K562 (cell line): Measurements from ENCODE around the gene TARS1. TPM values are rescaled to one million over a fixed set of nuclear protein-coding genes. Genes with fewer than 3 reads are reported as not detected.

Experiments
- CREB1 ChIP-seq, 2 experiments: sonication (generic) in 1 of 2; formaldehyde crosslinking in 1 of 2; IDR thresholded peaks; 2 replicates each; pipeline versions ENCODE4 v1.6.1 to v1.8.0; 2012 to 2022; ENCODE audit warnings: inconsistent platforms in 1 of 2, mild to moderate bottlenecking in 1 of 2, missing genetic modification reagents in 1 of 2, moderate library complexity in 1 of 2
- FOXK1 ChIP-seq: sonication (generic); formaldehyde crosslinking; IDR thresholded peaks from 2 replicates; pipeline ENCODE4 v1.8.0; 2022; ENCODE audit warnings: missing genetic modification reagents, mild to moderate bottlenecking, borderline replicate concordance
- NCOR1 ChIP-seq: fragments of 450-650 bp; IDR thresholded peaks from 2 replicates; pipeline ENCODE4 v1.6.1; 2016; ENCODE audit warnings: mild to moderate bottlenecking, moderate library complexity
- PML ChIP-seq: IDR thresholded peaks from 2 replicates; pipeline ENCODE4 v1.6.1; 2012; ENCODE audit warnings: low read length, inconsistent platforms
- ZC3H11A ChIP-seq: IDR thresholded peaks from 2 replicates; pipeline ENCODE4 v1.6.1; 2012; ENCODE audit warnings: low read depth, low read length, improper control_type of control experiment
- ZNF766 ChIP-seq: fragments of 200-800 bp; sonication (Bioruptor generic); conservative IDR thresholded peaks from 2 replicates; pipeline ENCODE4 v1.6.1; 2016; ENCODE audit warnings: missing genetic modification characterization, missing compliant biosample characterization
- polyA plus RNA-seq, 8 experiments: library from polyadenylated mRNA; depleted of rRNA in 4 of 8; stranded (reverse) in 5 of 8; unstranded in 3 of 8; fragments of >200 nt; fragmentation: Nextera tagmentation in 2 of 8; fragmentation: Illumina TruSeq in 1 of 8; extraction: Ambion mirVana in 2 of 8; extraction: Trizol in 1 of 8; gene quantifications; 2 replicates each; pipeline versions ENCODE4 v1.2.1 to v1.2.3, GENCODE V29; 2011 to 2014; ENCODE audit warnings: inconsistent platforms in 1 of 8, missing spikeins in 1 of 8
- total RNA-seq, 7 experiments: library from RNA; depleted of rRNA in 6 of 7; stranded (reverse); fragments of >200 nt in 6 of 7; fragmentation: Illumina TruSeq in 2 of 7; extraction: Trizol in 2 of 7; gene quantifications; 2 replicates each; pipeline versions ENCODE4 v1.2.1 to v1.2.3, GENCODE V29; 2011 to 2021; ENCODE audit warnings: low replicate concordance in 1 of 7
- TF ChIP-seq, protein P1 (sequence below): fragments of 450-650 bp; IDR thresholded peaks from 2 replicates; pipeline ENCODE4 v1.6.1; 2016; ENCODE audit warnings: low read depth
- TF ChIP-seq, protein P2 (sequence below), 2 experiments: fragments of 450-650 bp; IDR thresholded peaks; 2 replicates each; pipeline ENCODE4 v1.6.1; 2018; ENCODE audit warnings: mild to moderate bottlenecking in 2 of 2, low read depth in 1 of 2; ENCODE audit not compliant: partially characterized antibody in 2 of 2
- TF ChIP-seq, protein P3 (sequence below): fragments of 250-450 bp; sonication (Bioruptor Pico); IDR thresholded peaks from 2 replicates; pipeline ENCODE4 v1.8.0; 2022; ENCODE audit warnings: moderate library complexity, mild to moderate bottlenecking, inconsistent platforms
- TF ChIP-seq, protein P4 (sequence below), 2 experiments: fragments of 450-650 bp in 1 of 2; sonication (generic) in 1 of 2; formaldehyde crosslinking in 1 of 2; IDR thresholded peaks in 1 of 2; conservative IDR thresholded peaks in 1 of 2; 2 replicates each; pipeline versions ENCODE4 v1.6.1 to v1.8.1; 2016 to 2023; ENCODE audit warnings: mild to moderate bottlenecking in 2 of 2, moderate library complexity in 2 of 2, inconsistent platforms in 1 of 2, missing genetic modification reagents in 1 of 2

The TARS1 gene
- total and polyA plus RNA-seq, 9 of the 15 experiments (the other 6 are each of a cell fraction or from before 2014, with no cell fraction given) = 263 to 518 (median 439) TPM

DNA sequence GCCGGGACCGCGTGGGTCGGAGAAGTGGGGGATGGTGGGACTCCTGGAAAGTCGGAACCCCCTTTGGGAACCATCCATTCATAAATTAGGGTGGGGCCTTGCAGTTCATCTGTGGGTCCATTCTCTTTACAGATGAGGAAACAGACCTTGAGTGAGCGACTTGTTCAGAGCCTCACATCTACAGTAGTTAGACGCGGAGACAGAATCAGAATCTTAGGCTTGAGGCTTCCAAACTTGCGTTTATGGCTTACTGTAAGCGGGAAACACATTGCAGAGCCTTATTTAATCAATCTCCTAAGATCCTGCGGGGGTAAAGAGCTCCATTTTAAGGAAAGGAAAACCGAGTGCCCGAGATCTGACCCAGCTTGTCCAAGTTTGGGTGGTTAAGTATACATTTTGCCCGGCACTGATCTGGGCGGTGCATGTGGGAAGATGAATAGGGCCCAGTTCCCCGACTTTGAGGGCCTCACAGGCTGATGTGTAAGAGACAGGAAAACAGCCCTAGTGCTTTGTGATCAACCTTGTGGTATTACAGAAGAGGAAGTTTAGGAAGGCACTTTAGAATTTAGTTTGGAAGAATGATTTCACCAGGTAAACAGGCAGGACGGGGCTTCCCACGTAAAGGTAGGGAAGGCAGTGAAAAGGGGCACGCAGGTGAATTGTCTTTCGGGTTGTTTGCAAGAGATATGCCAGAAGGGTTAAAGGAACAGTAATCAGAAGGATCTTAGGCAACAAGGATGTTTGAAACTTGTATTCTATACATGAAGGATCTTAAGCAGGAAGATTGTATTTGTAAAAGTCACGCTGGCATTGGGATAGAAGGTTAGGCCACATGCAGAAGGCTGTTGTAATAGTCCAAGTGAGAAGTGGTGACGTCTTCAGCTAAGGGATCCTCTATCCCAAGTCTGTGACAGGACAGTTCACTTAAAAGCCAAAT is 744 bp downstream of the TARS1 start (continued):
- TF ChIP-seq, protein P1, sequence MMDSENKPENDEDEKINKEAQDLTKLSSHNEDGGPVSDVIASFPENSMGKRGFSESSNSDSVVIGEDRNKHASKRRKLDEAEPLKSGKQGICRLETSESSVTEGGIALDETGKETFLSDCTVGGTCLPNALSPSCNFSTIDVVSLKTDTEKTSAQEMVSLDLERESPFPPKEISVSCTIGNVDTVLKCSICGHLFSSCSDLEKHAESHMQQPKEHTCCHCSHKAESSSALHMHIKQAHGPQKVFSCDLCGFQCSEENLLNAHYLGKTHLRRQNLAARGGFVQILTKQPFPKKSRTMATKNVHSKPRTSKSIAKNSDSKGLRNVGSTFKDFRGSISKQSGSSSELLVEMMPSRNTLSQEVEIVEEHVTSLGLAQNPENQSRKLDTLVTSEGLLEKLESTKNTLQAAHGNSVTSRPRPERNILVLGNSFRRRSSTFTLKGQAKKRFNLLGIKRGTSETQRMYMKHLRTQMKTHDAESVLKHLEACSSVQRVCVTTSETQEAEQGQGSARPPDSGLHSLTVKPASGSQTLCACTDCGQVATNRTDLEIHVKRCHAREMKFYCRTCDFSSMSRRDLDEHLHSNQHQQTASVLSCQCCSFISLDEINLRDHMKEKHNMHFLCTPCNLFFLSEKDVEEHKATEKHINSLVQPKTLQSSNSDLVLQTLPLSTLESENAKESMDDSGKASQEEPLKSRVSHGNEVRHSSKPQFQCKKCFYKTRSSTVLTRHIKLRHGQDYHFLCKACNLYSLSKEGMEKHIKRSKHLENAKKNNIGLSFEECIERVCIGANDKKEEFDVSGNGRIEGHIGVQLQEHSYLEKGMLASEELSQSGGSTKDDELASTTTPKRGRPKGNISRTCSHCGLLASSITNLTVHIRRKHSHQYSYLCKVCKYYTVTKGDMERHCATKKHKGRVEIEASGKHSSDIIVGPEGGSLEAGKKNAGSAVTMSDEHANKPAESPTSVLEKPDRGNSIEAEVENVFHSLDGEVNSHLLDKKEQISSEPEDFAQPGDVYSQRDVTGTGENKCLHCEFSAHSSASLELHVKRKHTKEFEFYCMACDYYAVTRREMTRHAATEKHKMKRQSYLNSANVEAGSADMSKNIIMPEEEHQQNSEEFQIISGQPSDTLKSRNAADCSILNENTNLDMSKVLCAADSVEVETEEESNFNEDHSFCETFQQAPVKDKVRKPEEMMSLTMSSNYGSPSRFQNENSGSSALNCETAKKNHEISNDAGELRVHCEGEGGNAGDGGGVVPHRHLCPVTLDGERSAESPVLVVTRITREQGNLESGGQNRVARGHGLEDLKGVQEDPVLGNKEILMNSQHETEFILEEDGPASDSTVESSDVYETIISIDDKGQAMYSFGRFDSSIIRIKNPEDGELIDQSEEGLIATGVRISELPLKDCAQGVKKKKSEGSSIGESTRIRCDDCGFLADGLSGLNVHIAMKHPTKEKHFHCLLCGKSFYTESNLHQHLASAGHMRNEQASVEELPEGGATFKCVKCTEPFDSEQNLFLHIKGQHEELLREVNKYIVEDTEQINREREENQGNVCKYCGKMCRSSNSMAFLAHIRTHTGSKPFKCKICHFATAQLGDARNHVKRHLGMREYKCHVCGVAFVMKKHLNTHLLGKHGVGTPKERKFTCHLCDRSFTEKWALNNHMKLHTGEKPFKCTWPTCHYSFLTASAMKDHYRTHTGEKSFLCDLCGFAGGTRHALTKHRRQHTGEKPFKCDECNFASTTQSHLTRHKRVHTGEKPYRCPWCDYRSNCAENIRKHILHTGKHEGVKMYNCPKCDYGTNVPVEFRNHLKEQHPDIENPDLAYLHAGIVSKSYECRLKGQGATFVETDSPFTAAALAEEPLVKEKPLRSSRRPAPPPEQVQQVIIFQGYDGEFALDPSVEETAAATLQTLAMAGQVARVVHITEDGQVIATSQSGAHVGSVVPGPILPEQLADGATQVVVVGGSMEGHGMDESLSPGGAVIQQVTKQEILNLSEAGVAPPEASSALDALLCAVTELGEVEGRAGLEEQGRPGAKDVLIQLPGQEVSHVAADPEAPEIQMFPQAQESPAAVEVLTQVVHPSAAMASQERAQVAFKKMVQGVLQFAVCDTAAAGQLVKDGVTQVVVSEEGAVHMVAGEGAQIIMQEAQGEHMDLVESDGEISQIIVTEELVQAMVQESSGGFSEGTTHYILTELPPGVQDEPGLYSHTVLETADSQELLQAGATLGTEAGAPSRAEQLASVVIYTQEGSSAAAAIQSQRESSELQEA = no peak
- TF ChIP-seq, protein P2, sequence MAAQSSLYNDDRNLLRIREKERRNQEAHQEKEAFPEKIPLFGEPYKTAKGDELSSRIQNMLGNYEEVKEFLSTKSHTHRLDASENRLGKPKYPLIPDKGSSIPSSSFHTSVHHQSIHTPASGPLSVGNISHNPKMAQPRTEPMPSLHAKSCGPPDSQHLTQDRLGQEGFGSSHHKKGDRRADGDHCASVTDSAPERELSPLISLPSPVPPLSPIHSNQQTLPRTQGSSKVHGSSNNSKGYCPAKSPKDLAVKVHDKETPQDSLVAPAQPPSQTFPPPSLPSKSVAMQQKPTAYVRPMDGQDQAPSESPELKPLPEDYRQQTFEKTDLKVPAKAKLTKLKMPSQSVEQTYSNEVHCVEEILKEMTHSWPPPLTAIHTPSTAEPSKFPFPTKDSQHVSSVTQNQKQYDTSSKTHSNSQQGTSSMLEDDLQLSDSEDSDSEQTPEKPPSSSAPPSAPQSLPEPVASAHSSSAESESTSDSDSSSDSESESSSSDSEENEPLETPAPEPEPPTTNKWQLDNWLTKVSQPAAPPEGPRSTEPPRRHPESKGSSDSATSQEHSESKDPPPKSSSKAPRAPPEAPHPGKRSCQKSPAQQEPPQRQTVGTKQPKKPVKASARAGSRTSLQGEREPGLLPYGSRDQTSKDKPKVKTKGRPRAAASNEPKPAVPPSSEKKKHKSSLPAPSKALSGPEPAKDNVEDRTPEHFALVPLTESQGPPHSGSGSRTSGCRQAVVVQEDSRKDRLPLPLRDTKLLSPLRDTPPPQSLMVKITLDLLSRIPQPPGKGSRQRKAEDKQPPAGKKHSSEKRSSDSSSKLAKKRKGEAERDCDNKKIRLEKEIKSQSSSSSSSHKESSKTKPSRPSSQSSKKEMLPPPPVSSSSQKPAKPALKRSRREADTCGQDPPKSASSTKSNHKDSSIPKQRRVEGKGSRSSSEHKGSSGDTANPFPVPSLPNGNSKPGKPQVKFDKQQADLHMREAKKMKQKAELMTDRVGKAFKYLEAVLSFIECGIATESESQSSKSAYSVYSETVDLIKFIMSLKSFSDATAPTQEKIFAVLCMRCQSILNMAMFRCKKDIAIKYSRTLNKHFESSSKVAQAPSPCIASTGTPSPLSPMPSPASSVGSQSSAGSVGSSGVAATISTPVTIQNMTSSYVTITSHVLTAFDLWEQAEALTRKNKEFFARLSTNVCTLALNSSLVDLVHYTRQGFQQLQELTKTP (IDR thresholded peaks at IDR 0.05; ENCODE audit: low read depth in 1 of 2, partially characterized antibody in 2 of 2) = peak in 1 of 2 experiments; percentile 0
- TF ChIP-seq PML = no peak
- TF ChIP-seq NCOR1 = no peak
- TF ChIP-seq CREB1 (IDR thresholded peaks at IDR 0.05) = no peak
- no peak for TF ChIP-seq CREB1 (CRISPR knock-in tag; IDR thresholded peaks at IDR 0.05)
- TF ChIP-seq ZNF766 (CRISPR knock-in tag) = no peak
- no peak for TF ChIP-seq ZC3H11A
- TF ChIP-seq, protein P3, sequence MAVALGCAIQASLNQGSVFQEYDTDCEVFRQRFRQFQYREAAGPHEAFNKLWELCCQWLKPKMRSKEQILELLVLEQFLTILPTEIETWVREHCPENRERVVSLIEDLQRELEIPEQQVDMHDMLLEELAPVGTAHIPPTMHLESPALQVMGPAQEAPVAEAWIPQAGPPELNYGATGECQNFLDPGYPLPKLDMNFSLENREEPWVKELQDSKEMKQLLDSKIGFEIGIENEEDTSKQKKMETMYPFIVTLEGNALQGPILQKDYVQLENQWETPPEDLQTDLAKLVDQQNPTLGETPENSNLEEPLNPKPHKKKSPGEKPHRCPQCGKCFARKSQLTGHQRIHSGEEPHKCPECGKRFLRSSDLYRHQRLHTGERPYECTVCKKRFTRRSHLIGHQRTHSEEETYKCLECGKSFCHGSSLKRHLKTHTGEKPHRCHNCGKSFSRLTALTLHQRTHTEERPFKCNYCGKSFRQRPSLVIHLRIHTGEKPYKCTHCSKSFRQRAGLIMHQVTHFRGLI (CRISPR knock-in tag) = no peak
- TF ChIP-seq FOXK1 = no peak
- TF ChIP-seq, protein P4, sequence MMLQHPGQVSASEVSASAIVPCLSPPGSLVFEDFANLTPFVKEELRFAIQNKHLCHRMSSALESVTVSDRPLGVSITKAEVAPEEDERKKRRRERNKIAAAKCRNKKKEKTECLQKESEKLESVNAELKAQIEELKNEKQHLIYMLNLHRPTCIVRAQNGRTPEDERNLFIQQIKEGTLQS (IDR thresholded peaks at IDR 0.05) = 0 out of 2 replicates have a peak, but pooled peaks have one; percentile 39
- TF ChIP-seq, protein P4 (CRISPR knock-in tag; conservative IDR thresholded peaks at IDR 0.05) = no peak
